GM15510 (cell line): ENCODE data around the gene CELF5.

Source experiments
- POLR2A ChIP-seq: IDR thresholded peaks from 3 replicates; pipeline ENCODE4 v1.6.1; 2011; ENCODE audit warnings: borderline replicate concordance; ENCODE audit not compliant: insufficient read length; ENCODE audit errors: extremely low read depth

Gene CELF5

DNA sequence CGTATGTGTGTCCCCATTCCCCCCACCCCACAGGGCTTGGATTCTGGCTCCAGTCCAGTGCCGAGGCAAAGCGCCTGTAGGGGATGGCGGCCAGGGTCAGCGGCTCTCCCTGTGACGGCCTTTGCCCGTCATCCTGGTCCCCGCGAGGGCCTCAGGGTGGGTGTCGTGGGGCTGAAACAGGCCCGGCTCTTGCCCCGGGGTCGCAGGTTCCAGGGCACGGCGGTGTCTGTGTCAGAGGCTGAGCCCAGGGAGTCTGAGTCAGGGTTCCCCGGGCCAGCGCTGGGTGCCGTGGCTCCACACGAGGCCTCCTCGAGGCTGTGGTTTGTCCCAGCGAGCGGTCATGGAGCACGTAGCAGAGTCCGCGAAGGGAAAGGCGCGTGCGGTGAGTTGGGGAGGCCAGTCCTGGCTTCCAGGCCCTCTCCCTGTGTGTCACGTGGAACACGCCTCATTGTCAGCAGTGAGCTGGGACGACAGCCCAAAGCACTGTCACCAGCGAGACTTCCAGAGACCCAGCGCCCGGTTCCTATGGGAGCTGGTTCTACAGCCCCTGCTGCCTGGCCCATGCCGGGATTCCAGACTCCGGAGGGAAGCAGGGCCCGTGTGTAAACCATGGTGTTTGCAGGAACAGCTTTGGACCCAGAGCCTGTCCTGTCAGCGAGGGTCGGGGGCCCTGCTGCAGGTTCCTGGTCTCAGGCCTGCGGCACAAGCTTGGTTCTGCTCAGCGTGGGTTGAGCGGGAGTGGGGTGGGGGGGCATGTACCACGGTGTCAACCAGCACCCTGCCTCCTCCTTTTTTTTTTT lies 25.4 kb upstream of the CELF5 start:
- no peak for TF ChIP-seq POLR2A

DNA sequence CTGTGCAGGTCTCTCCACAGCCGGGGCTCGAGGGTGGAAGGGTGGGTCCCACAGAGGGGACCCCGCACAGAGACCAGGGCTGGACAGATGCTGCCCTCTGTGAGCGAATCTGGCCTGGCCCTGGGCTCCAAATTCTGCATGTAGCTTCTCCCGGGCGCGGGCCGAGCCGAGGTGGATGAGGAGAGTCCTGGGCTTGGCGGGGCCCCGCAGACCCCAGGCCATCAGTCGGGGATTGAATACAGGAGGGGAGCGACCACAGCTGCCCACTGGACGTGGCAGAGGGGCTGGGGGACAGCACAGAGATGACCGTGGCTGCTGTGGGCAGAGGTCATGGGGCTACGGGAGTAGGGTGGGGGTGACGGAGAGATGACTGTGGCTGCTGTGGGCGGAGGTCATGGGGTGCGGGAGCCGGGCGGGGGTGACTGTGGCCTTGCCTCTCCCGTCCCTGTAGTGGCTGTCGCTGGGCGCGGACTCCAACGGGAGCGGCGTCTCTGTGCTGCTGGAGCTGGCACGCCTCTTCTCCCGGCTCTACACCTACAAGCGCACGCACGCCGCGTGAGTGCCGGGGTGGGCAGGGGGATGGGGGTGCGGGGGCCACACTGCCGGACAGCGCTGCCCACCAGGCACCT lies 23.3 kb upstream of the CELF5 start:
- TF ChIP-seq POLR2A: no peak

DNA sequence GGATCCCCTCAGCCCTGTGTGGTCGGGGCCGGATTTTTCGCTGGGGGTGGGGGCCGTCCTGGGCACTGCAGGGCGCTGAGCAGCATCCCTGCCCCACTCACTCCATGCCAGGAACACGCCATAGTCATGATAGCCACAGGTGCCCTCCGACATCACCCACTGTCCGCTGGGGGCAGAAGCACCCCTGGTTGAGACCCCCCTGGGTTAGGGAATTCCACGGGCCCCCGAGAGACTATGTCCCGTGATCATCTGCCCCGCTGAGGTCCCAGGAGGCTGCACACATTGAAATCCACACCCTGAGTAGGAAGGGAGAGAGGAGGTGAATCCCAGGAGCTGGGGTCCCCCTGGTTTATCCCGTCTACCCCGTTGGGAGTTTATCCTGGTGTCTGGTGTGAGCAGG lies 22.6 kb upstream of the CELF5 start:
- TF ChIP-seq POLR2A: no peak

DNA sequence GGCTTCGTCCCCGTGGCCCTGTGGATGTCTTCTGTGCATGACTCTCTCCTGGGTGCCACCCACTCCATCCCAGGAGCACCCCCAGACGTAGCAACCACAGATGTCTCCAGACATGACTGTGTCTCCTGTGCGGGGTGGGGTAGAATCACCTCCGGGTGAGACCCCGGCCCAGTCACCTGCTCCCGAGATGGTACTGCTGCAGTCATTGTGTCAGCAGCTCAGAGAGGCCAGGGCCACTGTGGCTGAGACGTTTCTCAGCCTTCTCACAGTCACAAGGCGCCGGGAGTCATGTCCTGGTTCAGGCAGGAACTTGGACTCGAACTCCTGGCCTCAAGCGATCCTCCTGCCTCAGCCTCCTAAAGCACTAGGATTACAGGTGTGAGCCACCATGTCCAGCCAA lies 22.1 kb upstream of the CELF5 start:
- no peak for TF ChIP-seq POLR2A

DNA sequence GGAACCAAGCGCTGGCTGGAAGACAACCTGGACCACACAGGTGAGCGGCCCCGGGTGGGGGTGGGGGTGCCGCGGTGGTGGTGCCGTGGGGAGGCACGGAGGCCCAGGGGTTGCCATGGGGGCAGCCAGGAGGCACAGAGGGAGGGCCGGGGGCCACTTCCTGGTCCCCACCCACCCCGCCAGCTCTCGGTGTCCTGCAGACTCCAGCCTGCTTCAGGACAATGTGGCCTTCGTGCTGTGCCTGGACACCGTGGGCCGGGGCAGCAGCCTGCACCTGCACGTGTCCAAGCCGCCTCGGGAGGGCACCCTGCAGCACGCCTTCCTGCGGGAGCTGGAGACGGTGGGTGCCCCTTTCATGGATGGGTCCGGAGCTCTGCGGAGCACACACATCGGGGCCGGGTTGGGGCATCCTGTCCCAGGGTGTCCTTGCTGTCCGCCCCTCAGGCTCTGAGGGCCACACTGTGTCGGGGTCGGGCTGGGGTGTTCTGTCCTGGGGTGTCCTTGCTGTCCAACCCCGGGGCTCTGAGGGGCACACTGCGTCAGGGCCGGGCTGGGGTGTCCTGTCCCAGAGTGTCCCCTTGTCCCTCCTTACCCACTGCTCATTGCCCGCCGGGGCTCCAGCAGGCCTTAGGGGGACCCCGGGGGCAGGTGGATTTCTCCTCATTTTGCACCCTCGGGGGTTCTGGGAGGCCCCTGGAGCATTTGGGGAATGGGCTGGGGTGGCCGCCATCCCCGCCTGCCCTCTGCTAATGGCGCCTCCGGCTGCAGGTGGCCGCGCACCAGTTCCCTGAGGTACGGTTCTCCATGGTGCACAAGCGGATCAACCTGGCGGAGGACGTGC lies 20.4 kb upstream of the CELF5 start:
- no peak for TF ChIP-seq POLR2A

DNA sequence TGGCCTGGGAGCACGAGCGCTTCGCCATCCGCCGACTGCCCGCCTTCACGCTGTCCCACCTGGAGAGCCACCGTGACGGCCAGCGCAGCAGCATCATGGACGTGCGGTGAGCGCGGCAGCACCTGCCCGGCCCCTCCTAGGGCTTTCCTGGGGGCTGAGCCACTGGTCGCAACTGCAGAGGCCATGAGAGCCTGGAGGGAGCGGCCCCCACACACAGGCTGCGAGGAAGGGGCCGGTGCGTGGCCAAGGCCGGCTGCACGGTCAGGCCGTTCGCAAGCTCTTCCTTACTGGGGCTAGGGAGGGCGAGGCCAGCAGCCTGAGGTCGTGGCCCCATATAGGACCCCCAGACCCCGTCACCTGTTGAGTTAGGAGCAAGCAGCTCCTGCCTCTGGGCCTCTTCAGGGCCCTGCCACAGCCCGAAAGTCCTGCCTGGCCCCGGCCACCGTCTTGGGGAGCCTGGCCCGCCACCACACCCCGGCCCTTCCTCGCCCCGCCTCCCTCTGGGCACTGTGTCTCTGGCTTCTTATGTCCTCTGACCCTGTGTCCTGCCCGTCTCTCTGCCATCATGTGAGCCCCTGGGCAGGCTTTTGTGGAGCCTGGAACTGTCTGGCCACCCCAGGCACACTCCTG lies 19.7 kb upstream of the CELF5 start:
- no peak for TF ChIP-seq POLR2A

DNA sequence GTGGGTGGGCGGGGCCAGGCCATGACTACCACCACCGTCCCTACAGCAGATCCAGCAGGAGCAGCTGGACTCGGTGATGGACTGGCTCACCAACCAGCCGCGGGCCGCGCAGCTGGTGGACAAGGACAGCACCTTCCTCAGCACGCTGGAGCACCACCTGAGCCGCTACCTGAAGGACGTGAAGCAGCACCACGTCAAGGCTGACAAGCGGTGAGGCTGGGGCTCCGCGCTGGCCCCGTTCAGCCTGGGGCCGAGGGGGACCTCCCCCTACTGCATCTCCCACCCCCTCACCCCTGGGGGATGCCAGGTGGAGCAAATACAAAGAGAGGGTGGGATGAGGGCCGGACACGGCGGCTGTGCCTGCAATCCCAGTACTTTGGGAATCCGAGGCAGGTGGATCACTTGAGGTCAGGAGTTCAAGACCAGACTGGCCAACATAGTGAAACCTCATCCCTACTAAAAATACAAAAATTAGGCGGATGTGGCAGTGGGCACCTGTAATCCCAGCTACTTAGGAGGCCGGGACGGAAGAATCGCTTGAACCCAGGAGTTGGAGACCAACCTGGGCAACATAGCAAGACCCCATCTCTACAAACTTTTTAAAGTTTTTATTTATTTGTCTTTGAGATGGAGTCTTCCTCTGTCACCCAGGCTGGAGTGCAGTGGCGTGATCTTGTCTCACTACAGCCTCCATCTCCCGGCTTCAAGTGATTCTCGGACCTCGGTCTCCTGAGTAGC lies 18.1 kb upstream of the CELF5 start:
- TF ChIP-seq POLR2A: no peak

DNA sequence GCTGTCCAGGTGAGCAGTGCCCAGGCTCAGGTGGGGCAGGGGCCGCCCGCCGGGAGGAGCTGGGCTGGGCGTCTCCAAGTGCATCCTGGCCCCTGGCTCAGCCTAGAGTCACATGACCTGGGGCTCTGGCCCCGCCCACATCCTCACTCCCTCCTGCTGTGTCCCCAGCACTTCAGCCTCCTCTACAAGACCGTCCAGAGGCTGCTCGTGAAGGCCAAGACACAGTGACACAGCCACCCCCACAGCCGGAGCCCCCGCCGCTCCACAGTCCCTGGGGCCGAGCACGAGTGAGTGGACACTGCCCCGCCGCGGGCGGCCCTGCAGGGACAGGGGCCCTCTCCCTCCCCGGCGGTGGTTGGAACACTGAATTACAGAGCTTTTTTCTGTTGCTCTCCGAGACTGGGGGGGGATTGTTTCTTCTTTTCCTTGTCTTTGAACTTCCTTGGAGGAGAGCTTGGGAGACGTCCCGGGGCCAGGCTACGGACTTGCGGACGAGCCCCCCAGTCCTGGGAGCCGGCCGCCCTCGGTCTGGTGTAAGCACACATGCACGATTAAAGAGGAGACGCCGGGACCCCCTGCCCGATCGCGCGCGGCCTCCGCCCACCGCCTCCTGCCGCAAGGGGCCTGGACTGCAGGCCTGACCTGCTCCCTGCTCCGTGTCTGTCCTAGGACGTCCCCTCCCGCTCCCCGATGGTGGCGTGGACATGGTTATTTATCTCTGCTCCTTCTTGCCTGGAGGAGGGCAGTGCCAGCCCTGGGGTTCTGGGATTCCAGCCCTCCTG lies 16.8 kb upstream of the CELF5 start:
- no peak for TF ChIP-seq POLR2A

DNA sequence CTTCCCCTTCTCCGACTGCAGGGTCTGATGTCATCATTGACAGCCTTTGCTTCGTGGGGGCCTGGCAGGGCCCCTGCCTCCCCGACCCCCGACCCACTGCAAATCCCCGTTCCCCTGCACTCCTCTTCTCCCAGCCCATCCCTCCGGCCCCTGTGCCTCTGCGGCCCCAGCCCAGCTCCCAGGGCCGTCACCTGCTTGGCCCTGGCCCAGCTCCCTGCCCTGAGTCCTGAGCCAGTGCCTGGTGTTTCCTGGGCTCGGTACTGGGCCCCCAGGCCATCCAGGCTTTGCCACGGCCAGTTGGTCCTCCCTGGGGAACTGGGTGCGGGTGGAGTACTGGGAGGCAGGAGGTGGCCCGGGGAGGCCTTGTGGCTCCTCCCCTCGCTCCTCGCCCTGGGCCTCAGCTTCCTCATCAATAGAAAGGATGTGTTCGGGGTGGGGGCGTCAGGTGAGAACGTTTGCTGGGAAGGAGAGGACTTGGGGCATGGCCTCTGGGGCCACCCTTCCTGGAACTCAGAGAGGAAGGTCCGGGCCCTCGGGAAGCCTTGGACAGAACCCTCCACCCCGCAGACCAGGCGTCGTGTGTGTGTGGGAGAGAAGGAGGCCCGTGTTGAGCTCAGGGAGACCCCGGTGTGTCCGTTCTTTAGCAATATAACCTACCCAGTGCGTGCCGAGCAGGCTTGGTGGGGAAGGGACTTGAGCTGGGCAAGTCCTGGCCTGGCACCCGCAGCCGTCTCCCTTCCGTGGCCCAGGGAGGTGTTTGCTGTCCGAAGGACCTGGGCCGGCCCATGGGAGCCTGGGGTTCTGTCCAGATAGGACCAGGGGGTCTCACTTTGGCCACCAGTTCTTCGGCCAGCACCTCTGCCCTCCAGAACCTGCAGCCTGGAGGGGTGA lies 15.9 kb upstream of the CELF5 start:
- TF ChIP-seq POLR2A: no peak

DNA sequence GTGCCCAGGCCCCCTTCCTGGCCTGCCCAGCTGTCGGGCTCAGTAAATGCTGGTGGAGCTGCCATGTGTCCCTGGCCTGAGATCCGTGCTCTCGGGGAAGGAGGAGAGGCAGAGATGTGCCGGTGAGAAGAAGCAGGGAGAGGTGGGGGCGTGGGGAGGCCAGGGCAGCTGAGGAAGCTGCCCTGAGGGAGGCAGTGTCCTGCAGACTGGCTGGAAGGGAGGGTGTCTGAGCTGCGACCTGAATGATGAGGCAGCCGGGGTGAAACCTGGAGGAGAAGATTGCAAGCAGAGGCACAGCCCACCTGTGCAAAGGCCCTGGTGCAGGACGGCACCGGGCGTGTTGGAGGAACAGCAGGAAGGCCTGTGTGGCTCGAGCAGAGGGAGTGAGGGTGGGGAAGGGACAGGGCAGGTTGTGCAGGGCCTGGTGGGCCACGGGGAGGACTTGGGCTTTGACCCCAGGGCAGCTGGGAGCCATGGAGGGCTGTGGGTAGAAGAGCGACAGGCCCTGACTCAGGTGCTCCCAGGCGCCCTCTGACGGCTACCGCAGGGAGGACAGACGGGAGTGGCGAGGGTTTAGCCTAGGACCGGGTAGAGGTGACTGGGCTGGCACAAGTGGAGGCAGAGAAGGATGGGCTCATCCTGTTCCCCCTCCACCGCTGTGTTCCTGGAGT lies 14.0 kb upstream of the CELF5 start:
- TF ChIP-seq POLR2A: no peak

DNA sequence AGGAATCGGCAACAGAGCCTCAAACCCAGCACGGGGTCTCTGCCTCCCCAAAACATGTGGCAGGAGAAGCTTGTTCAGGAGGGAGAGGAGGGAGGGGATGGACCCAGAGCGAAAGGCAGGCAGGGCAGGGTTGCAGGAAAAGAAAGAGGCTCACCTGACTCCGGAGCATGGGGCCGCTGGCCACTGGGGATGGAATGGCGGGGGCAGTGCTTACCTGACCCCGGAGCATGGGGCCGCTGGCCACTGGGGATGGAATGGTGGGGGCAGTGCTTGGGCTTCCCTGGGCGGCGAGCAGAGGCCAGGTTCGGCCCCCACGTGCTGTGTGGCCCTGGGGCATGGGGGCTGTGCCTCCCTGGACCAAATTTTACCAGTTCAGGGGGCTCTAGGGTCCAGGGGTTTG lies 13.3 kb upstream of the CELF5 start:
- TF ChIP-seq POLR2A: no peak

DNA sequence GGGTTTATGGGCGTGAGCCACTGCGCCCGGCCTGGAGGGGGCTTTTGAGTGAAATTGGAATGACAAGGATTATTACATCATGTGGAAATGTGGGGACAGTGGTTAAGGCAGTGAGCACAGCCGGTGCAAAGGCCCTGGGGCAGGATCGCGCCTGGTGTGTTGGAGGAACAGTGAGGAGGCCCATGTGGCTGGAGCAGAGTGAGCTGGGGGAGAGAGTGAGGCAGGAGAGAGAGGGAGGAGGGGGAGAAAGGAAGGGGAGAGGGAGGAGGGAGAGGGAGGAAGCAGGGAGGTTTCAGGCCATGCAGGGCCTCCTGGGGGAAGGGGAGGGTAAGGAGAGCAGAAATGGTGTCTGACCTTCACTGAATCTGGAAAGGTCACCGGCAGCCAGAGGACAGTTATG lies 11.3 kb upstream of the CELF5 start:
- TF ChIP-seq POLR2A: no peak

DNA sequence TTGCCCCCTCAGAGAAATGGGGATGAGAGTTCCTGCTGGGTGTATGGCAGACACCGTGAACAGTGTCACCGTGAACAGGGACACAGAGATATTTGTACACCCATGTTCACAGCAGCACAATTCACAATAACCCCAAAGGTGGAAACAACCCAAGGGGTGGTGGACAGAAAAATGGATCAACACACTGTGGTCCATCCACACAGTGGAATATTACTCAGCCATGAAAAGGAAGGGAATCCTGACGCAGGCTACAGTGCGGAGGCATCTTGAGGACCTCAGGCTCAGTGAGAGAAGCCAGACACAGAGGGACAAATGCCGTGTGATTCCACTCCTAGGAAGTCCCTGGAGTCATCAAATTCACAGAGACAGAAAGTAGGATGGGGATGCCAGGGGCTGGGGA lies 7.6 kb upstream of the CELF5 start:
- TF ChIP-seq POLR2A: no peak

DNA sequence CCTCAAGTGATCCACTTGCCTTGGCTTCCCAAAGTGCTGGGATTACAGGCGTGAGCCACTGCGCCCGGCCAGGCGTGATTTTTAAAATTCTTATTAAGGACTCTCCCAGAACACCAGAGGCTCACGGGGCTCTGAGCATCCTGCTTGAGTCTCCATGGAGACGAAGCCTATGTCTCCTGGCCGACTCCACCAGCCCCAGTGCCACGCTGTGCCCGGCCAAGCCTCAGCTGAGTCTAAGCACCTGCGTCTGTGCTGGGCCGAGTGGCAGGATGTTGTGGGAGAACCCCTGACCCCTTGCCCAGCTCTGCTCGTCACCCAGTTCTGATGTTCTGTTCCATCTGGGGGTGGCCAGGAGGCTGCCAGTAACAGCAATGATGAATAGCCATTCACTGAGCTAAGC lies 3.9 kb upstream of the CELF5 start:
- TF ChIP-seq POLR2A: no peak
